NCI-H524 treated with DMSO at 0.1 percent for 48 hours (cell line): Measurements from ENCODE around the gene TTC39B.

Source experiments
- DNase-seq: peaks from one replicate; lab custom pipeline; 2025; lab: John Stamatoyannopoulos, UW

The TTC39B gene

GRCh38 chr9:15304632-15305031 lies 2.4 kb downstream of the TTC39B start:
- DNase-seq, result no peak

DNA sequence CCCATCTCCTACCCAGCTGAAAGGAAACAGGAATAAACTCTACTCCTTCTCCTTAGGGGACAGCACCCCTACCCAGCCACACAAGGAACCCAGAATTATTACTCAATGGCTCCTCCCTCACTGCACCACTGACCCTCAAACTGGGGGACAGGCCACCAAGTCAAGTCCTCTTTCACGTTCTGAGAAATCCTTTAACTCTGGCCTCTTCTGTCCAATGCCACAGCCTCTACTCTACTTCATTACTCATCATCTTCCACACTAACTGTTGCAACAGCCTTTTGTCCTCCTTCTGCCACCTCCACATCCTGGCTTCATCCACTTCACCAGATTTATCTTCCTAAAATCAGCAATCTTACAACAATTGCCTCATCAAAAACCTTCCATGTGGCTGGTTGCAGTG lies 6.8 kb downstream of the TTC39B start:
- no peak for DNase-seq

DNA sequence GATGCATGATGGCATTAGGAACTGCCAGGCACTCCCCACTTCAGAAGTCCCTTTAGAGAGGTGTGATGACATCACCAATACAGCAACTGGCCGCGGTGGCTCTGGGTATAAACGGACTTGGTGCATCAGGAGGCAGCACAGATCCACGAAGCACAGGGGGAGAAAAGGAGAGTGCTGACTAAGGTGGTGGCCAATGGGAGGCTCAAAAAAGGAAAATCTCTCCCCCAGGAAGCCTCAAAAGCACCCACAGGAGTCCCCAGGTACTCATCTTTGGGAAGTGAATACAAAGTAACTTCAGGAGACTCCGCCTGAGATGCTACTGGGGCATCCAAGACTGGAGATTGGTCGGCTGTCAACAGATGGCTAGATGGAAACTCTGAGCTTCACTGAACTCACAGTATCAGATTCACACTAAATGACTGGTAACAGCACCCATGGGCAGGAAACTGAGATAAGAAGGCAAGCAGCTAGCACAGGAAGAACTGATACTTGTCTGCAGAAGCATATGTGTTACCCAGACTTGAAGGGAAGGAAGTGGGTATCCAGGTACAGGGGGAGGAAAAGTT lies 7.6 kb downstream of the TTC39B start:
- no peak for DNase-seq

- no peak for DNase-seq
These were observed 8.7 kb downstream of the TTC39B start for GRCh38 chr9:15298362-15298761.

DNA sequence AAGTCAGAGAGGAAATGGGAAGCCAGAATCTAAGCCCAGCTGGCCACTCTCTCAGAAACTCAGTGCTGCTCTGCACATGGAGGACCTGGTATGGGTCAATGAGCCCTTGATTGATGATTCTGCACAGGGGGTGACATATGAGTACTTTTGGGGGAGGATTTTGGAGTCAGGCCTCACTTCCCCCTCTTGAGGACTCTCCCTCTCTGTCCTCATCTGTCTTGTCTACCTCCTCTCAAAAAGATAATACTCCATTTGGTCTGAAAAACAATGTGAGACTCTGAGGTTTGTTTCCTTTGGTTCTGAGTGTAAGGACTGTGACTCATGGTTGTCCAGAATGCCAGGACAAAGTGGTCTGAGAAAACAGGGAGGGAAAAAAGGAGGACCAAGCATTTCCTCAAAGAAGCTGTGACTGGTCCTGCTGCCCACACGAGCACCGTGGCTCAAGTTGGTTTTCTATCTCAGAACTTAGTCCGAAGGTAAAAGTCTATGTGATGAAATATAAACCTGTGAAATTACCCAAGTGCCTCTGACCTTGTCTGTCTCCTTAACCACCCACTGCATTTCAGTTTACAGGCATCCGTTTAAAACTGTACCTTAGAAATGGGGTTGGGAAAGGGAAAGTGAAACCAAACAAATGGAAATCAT lies 11.1 kb downstream of the TTC39B start:
- DNase-seq, result no peak

- DNase-seq, result peak; percentile 30
These were observed 12.4 kb downstream of the TTC39B start for GRCh38 chr9:15294604-15295003.

DNA sequence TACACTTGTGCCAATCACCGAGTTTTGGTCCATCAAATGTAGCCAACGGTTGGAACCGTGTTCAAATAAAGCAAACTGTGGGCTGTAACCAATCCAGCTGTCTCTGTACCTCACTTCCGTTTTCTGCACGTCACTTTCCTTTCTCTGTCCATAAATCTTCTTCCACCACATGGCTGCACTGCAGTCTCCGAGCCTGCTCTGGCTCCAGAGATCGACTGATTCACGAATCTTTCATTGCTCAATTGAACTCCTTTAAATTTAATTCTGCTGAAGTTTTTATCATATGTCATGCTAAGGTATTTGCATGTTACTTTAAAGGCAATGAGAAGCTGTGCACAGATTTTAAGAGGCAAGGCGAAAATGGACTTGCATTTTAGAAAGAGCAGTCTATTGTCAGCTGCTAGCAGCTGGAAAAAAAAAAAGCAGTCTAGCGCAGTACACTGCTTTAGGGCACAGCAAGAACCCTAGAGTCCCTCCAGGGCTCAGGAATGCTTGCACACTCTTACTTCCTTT lies 13.2 kb downstream of the TTC39B start:
- DNase-seq, result no peak

- DNase-seq, result no peak
These were observed 13.9 kb downstream of the TTC39B start for GRCh38 chr9:15293084-15293483.

DNA sequence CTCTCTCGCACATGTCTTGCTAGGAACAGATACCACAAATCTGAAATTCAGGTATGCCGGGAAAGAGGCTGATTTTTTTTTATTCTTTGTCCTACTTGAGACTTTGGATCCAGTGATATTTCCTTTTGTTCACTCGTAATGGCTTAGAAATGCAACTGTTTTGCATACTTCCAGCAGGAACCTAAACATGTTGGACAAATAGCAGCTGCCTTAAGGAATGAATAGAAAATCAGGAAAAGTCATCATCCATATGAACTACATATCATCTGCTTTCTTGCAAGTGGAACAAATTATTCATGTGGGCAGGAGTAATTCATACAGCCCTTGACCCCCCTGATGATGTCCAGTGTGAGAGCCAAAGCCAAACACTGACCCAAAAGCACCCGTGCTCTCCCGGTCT lies 17.4 kb downstream of the TTC39B start:
- no peak for DNase-seq

GRCh38 chr9:15287309-15287708 lies 19.7 kb downstream of the TTC39B start:
- DNase-seq, result no peak

- no peak for DNase-seq
These were observed 20.7 kb downstream of the TTC39B start for GRCh38 chr9:15286161-15286821.

DNA sequence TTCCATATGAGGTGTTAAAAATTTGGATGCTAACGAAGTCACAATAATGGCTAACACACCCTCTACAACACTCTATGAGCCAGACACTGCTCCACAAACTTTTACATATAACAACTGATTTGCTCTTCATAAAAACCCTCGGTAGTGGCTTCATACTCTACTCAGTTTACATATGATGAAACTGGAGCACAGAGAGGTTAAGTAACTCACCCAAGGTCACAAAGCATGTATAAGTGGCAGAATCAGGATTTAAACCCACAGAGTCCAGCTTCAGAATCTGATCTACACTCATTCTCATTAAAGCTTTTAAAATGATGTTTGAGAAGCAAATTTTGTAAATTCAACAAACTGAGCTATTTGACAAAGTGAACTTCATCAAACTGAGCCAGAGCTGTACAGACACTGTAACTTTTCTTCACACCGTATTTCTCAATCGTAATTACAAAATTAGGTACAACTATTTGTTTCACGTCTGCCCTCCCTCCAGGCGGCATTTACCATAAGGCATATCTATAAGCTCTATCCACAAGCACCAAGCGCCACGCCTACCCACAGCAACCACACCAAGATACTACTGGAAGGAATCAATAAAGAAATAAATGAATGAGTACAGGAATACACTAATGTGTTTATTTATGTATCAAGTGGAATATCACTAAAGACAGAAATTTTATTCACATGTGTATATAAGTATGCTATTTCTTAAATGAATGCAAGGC lies 24.3 kb downstream of the TTC39B start:
- DNase-seq, result no peak

GRCh38 chr9:15280647-15281046 lies 26.4 kb downstream of the TTC39B start:
- DNase-seq, result no peak

DNA sequence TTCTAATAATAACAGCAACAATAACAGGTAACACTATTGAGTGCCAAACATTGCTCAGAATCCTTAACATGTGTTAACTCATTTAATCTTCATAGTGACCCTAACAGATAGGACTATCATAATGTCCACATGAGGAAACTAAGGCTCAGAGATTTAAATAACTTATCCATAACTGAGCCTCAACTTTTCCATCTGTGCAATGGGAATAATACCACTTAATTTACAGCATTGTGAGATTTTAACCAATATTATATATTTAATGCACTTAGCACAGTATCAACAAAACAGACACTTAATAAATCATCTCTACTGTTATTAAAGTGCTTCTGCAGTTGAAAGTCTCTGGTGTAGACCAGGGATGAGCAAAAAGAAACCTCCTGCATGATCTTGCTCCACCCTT lies 28.2 kb downstream of the TTC39B start:
- DNase-seq, result no peak

DNA sequence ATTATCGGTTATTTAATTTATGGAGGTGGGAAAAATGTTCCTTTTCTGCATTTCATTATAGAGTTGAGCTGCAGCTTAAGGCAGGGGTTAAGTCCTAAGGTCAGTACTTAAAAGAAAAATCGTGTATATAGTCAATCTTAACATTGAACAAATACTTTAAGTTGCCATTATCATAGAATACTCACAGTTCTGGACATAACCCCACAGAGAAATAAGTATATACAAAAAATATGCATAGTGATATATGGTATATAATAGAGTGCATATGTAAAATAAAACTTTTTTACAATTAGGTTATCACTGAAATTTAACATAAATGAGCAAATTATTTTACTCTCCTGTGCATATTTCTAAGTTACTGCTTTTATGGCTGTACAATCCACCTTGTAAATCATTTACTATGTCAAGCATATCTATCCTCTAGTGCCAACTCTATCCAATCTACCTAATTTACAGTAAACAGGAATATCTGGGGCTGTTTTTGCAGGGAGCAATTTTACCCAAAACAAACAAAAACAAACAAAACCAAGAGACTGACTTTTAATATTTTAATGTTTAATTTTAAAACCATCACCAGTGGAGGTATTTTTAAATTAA lies 28.8 kb downstream of the TTC39B start:
- no peak for DNase-seq

DNA sequence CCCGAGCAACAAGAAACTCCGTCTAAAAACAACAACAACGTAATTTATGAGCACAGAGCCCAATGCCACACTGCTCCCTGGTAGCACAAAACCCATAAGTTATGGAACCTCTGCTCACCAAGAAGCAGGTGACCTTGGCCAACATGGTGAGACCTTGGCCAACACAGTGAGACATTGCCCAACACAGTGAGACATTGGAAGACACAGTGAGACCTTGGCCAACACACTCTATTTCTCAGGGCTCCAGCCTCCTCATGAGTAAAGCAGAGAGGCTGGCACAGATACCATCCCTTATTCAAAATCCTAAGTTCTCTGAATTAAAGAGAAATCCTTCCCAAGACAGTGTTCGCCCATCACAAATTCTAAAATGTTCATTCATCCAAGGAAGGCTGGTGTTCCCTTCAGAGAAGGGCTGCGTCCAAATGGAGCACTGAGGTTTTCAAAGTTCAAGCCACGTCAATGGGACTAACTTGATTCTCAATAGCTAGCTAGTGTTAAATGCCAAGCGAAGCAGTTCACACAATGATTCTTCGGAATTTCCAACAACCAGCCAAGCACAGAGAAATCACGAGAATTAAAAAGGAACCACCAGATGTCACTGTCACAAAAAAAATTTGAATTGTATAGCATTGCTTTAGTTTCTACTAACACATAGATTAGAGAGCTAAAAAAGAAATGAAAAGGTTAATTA lies 29.5 kb downstream of the TTC39B start:
- no peak for DNase-seq

- DNase-seq, result no peak
These were observed 30.6 kb downstream of the TTC39B start for GRCh38 chr9:15276328-15276938.

- DNase-seq, result no peak
These were observed 32.6 kb downstream of the TTC39B start for GRCh38 chr9:15274425-15274824.

DNA sequence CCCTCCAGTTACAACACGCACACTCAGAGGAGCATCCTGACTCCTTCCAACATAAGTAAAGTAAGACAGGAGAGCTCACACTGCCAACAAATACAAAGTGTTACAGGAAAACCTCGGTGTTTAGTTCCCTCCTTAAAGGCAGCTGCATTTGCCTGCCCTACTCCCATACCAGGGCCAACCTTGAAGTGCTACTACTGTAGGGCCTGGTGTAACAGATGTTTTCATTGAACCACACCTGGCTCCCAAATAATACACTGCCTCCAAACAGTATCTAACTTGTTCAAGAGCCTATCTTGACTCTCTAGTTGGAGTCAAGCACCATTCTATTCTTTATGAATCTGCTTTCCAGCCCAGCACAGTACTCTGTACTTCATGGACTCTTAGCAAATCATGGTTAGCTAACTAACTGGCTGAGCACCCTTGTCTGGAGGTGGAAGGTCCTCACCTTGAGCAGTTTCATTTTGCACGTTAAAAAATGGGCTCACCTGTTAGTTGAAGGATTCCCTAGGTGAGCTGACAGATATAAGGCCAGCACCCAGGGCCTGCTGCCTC lies 34.6 kb downstream of the TTC39B start:
- peak; percentile 10 for DNase-seq

- DNase-seq, result no peak
These were observed 35.6 kb downstream of the TTC39B start for GRCh38 chr9:15271403-15271802.

DNA sequence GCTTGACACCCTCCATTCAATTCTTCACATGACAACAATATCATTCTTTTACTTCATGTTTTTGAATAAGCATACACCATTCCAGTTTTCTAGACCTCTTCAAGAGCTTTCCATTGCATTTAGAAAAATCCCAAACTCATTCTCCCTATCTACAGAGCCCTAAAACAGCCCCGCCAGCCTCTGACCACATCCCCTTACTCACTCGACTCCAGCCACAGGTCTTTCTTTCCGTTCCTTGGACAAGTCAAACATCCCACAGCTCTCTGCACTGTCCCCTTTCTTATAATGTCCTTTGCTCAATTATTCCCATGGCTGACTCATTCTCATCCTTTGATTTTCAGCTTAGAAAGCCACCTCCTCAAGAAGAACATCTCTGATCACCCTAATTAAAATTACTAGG lies 38.2 kb downstream of the TTC39B start:
- no peak for DNase-seq
